Adrenal gland (tissue), 12 donors: Measurements from ENCODE around the gene SYDE1. TPM values are rescaled to one million over a fixed set of nuclear protein-coding genes. Genes with fewer than 3 reads are reported as not detected.

ENCODE experiments used
- DNase-seq, 7 donors: peaks; one replicate each; pipeline ENCODE4 v3.0.0-alpha.2; 2019 to 2020
- H3K27ac ChIP-seq, 5 donors: fragments of 200-600 bp; sonication (generic) in 4 of 5; 1 replicate in 3 of 5; 2 replicates in 2 of 5; pipeline versions ENCODE4 v1.5.1 to v1.8.0; 2016 to 2020; ENCODE audit warnings: mild to moderate bottlenecking in 1 of 5
- H3K27me3 ChIP-seq: fragments of 200-600 bp; 2 replicates; pipeline ENCODE4 v1.8.0; 2021
- H3K36me3 ChIP-seq, 2 donors: fragments of 200-600 bp; replicated peaks in 1 of 2; 1 replicate in 1 of 2; 2 replicates in 1 of 2; pipeline versions ENCODE4 v1.5.1 to v1.8.0; 2018 to 2022
- H3K4me1 ChIP-seq, 2 donors: fragments of 200-600 bp; replicated peaks in 1 of 2; 1 replicate in 1 of 2; 2 replicates in 1 of 2; pipeline versions ENCODE4 v1.5.1 to v1.8.0; 2018 to 2021
- H3K4me3 ChIP-seq, 4 donors: fragments of 200-600 bp; sonication (generic) in 3 of 4; one replicate each; pipeline ENCODE4 v1.5.1; 2016 to 2018
- H3K9me3 ChIP-seq, 3 donors: fragments of 200-600 bp; sonication (generic) in 1 of 3; replicated peaks in 1 of 3; 1 replicate in 2 of 3; 2 replicates in 1 of 3; pipeline versions ENCODE4 v1.5.1 to v1.8.0; 2016 to 2021
- POLR2A ChIP-seq, 2 donors: fragments of 450-650 bp; IDR thresholded peaks; one replicate each; pipeline ENCODE4 v1.6.1; 2017; ENCODE audit warnings: antibody characterized with exemption in 2 of 2, mild to moderate bottlenecking in 2 of 2, moderate library complexity in 1 of 2
- WGBS, 4 donors: extraction: QIAGEN DNeasy Blood & Tissue Kit in 2 of 4; methylation state at CpG; one replicate each; pipeline versions ENCODE4 v1.1.5 to v1.1.7; 2013 to 2017; 5-methylcytosine and 5-hydroxymethylcytosine counted together
- intact Hi-C, 2 donors: fragments of 100-400 bp; cut with DNase I; formaldehyde crosslinking; loops; one replicate each; pipeline versions ENCODE4 v1.14.1 to v1.15.0; 2022 to 2023
- polyA plus RNA-seq, 3 donors: library from polyadenylated mRNA; stranded (reverse); fragments of 200-250 nt in 2 of 3; fragments of 350-450 nt in 1 of 3; fragmentation: Illumina TruSeq in 1 of 3; extraction: RNeasy Lipid Tissue Mini Kit (QIAGEN cat#74804) in 1 of 3; gene quantifications; one replicate each; pipeline ENCODE4 v1.2.3, GENCODE V29; 2013 to 2014
- total RNA-seq, 9 donors: library from RNA; depleted of rRNA in 4 of 9; stranded (reverse); fragments of >200 nt in 4 of 9; fragments of 120-200 nt in 1 of 9; fragmentation: NEBNext Ultra II Directional in 1 of 9; extraction: Animal tissue kit (Norgen Biotek cat#: 25700) in 1 of 9; gene quantifications; one replicate each; pipeline versions ENCODE4 v1.1.0 to v1.2.4, GENCODE V29; 2013 to 2023
- TF ChIP-seq, protein P1 (sequence below), 6 experiments: fragments of 450-650 bp in 4 of 6; fragments of 200-600 bp in 2 of 6; sonication (generic) in 1 of 6; IDR thresholded peaks; 1 replicate in 5 of 6; 2 replicates in 1 of 6; pipeline versions ENCODE4 v1.5.1 to v1.8.0; 2016 to 2021; ENCODE audit warnings: antibody characterized with exemption in 6 of 6, mild to moderate bottlenecking in 2 of 6, moderate library complexity in 1 of 6
- donor health status: healthy with polysubstance abuse.
- donor health status: Bipolar disorder and iron deficiency.
- donor health status: DM: yes; HTN: yes; CAD: no.
- donor health status: DM: no; HTN: no; CAD: no.
- donor health status: DM: no; HTN: no; CAD: no.
- donor health status: DM: yes; HTN: yes; CAD: no.

The SYDE1 gene
- total and polyA plus RNA-seq, 12 donors: 2.5 to 45.1 (median 28.7) TPM

GRCh38 chr19:15129856-15130585, 22.8 kb downstream of the SYDE1 start:
- H3K4me3 ChIP-seq: no peak overlapping the region
- no peak overlapping the region for H3K27ac ChIP-seq
- intact Hi-C loops: no loop called here
- H3K9me3 ChIP-seq: no peaks in the 10 kb centered on the region
- TF ChIP-seq POLR2A (IDR thresholded peaks at IDR 0.05): no peak
- TF ChIP-seq, protein P1, sequence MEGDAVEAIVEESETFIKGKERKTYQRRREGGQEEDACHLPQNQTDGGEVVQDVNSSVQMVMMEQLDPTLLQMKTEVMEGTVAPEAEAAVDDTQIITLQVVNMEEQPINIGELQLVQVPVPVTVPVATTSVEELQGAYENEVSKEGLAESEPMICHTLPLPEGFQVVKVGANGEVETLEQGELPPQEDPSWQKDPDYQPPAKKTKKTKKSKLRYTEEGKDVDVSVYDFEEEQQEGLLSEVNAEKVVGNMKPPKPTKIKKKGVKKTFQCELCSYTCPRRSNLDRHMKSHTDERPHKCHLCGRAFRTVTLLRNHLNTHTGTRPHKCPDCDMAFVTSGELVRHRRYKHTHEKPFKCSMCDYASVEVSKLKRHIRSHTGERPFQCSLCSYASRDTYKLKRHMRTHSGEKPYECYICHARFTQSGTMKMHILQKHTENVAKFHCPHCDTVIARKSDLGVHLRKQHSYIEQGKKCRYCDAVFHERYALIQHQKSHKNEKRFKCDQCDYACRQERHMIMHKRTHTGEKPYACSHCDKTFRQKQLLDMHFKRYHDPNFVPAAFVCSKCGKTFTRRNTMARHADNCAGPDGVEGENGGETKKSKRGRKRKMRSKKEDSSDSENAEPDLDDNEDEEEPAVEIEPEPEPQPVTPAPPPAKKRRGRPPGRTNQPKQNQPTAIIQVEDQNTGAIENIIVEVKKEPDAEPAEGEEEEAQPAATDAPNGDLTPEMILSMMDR (IDR thresholded peaks at IDR 0.05): no peak
- peaks cover 9 to 11% of the 10 kb centered on the region in 2 donors for H3K4me1 ChIP-seq
- 70 to 72% (median 71%) methylated on average over 16 of the region's 16 CpGs for WGBS, 4 donors
- no peaks in the 10 kb centered on the region for H3K27me3 ChIP-seq
- H3K36me3 ChIP-seq: no peaks in the 10 kb centered on the region
- no peak for DNase-seq

- intact Hi-C loops: loop anchor here in 1 of 2 donors (5.0 kb wide), 1 partner anchor 39 kb away; no protein-coding TSS in a partner anchor
- TF ChIP-seq, protein P1 (IDR thresholded peaks at IDR 0.05): no peak
- TF ChIP-seq POLR2A (IDR thresholded peaks at IDR 0.05): no peak
- no peak for DNase-seq
- WGBS, 4 donors: 37 to 71% (median 60%) methylated on average over 2 of the region's 2 CpGs
- Histone ChIP-seq H3K4me1 (no peaks in the 10 kb centered on the region), H3K9me3 (no peaks in the 10 kb centered on the region), H3K4me3 (no peak overlapping the region), H3K27me3 (no peaks in the 10 kb centered on the region), H3K36me3 (no peaks in the 10 kb centered on the region), H3K27ac (no peak overlapping the region)
Observed at GRCh38 chr19:15136234-15136954, 29.2 kb downstream of the SYDE1 start.

DNA sequence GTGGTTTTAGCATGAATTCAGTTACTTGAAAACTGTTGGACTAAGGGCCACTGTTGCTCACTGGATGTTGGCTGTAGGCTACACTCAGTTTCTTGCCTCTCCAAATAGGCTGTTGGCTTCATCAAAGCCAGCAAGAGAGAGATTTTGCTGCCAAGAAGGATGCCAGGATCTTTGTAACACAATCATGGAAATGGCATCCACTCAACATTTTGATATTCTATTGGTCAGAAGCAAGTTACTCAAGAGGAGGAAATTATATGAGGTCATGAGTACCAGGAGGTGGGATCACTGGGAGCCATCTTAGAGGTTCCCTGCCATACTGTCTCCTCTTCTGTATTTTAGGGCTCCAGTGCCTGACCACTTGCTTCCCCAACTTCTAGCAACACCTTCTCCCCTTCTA, 30.6 kb downstream of the SYDE1 start:
- TF ChIP-seq, protein P1 (IDR thresholded peaks at IDR 0.05): no peak
- no peak for TF ChIP-seq POLR2A (IDR thresholded peaks at IDR 0.05)
- intact Hi-C loops: loop anchor here in 1 of 2 donors (5.0 kb wide), 1 partner anchor 40 kb away; no protein-coding TSS in a partner anchor
- Histone ChIP-seq H3K36me3 (no peaks in the 10 kb centered on the region), H3K27ac (no peak overlapping the region), H3K27me3 (no peaks in the 10 kb centered on the region), H3K4me1 (no peaks in the 10 kb centered on the region), H3K4me3 (no peak overlapping the region), H3K9me3 (no peaks in the 10 kb centered on the region)
- DNase-seq: no peak

- TF ChIP-seq POLR2A (IDR thresholded peaks at IDR 0.05): no peak
- TF ChIP-seq, protein P1 (IDR thresholded peaks at IDR 0.05): no peak
- WGBS, 4 donors: 24 to 91% (median 68%) methylated on average over 1 of the region's 1 CpG
- no peaks in the 10 kb centered on the region for H3K27me3 ChIP-seq
- H3K9me3 ChIP-seq: no peaks in the 10 kb centered on the region
- no peak overlapping the region for H3K4me3 ChIP-seq
- DNase-seq: no peak
- H3K27ac ChIP-seq: no peak overlapping the region
- intact Hi-C loops: loop anchor here in 1 of 2 donors (5.0 kb wide), 1 partner anchor 41 kb away; no protein-coding TSS in a partner anchor
- no peaks in the 10 kb centered on the region for H3K4me1 ChIP-seq
- no peaks in the 10 kb centered on the region for H3K36me3 ChIP-seq
Observed at GRCh38 chr19:15138427-15138826, 31.2 kb downstream of the SYDE1 start.
